ENCODE measurements around the gene SNRNP70.

GRCh38 chr19:49129238-49129583 is 44.0 kb downstream of the SNRNP70 start:
- TF ChIP-seq, protein P1, sequence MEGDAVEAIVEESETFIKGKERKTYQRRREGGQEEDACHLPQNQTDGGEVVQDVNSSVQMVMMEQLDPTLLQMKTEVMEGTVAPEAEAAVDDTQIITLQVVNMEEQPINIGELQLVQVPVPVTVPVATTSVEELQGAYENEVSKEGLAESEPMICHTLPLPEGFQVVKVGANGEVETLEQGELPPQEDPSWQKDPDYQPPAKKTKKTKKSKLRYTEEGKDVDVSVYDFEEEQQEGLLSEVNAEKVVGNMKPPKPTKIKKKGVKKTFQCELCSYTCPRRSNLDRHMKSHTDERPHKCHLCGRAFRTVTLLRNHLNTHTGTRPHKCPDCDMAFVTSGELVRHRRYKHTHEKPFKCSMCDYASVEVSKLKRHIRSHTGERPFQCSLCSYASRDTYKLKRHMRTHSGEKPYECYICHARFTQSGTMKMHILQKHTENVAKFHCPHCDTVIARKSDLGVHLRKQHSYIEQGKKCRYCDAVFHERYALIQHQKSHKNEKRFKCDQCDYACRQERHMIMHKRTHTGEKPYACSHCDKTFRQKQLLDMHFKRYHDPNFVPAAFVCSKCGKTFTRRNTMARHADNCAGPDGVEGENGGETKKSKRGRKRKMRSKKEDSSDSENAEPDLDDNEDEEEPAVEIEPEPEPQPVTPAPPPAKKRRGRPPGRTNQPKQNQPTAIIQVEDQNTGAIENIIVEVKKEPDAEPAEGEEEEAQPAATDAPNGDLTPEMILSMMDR (IDR thresholded peaks at IDR 0.05), result no peak
- TF ChIP-seq POLR2A (IDR thresholded peaks at IDR 0.05) (no peak), EP300 (IDR thresholded peaks at IDR 0.05) (no peak)

Measured in ovary (tissue), 3 donors.